Astrocyte (in vitro differentiated cells and primary cell): ENCODE data around the gene GZMA.

ENCODE experiments used
- EZH2 ChIP-seq: IDR thresholded peaks from 2 replicates; pipeline ENCODE4 v1.6.1; 2012; ENCODE audit warnings: mild to moderate bottlenecking, low read length, inconsistent platforms; ENCODE audit not compliant: insufficient read depth
- TF ChIP-seq, protein P1 (sequence below): IDR thresholded peaks from 2 replicates; pipeline ENCODE4 v1.5.1; 2011; ENCODE audit warnings: low read depth, mild to moderate bottlenecking, inconsistent platforms, low read length, moderate library complexity; ENCODE audit not compliant: insufficient read depth

- TF ChIP-seq, protein P1, sequence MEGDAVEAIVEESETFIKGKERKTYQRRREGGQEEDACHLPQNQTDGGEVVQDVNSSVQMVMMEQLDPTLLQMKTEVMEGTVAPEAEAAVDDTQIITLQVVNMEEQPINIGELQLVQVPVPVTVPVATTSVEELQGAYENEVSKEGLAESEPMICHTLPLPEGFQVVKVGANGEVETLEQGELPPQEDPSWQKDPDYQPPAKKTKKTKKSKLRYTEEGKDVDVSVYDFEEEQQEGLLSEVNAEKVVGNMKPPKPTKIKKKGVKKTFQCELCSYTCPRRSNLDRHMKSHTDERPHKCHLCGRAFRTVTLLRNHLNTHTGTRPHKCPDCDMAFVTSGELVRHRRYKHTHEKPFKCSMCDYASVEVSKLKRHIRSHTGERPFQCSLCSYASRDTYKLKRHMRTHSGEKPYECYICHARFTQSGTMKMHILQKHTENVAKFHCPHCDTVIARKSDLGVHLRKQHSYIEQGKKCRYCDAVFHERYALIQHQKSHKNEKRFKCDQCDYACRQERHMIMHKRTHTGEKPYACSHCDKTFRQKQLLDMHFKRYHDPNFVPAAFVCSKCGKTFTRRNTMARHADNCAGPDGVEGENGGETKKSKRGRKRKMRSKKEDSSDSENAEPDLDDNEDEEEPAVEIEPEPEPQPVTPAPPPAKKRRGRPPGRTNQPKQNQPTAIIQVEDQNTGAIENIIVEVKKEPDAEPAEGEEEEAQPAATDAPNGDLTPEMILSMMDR = no peak
- TF ChIP-seq EZH2 = no peak
These were observed 49.7 kb downstream of the GZMA start for GRCh38 chr5:55151923-55152842.
